Heart left ventricle (tissue), 13 donors: ENCODE measurements around the gene MACROH2A1.

Source experiments
- CTCF ChIP-seq, 12 donors: fragments of 200-600 bp; sonication (generic) in 4 of 12; IDR thresholded peaks; one replicate each; pipeline versions ENCODE4 v1.5.0 to v1.8.0; 2018 to 2022; ENCODE audit warnings: antibody characterized with exemption in 12 of 12, mild to moderate bottlenecking in 5 of 12
- POLR2A ChIP-seq, 2 donors: fragments of 450-650 bp; IDR thresholded peaks; one replicate each; pipeline ENCODE4 v1.6.1; 2017; ENCODE audit warnings: antibody characterized with exemption in 2 of 2, mild to moderate bottlenecking in 2 of 2, moderate library complexity in 2 of 2
- donor health status: ischemic (EF 13 %, LVEDD 7.1; RV severe dilation, severe dysfunction).
- donor health status: DM: no; HTN: yes; CAD: no.
- donor health status: DM: no; HTN: no; CAD: no.
- donor health status: ischemic (EF 25% LVEDD 6.9; RV normal size, moderate dysfunction).
- donor health status: ischemic (EF 25% LVEDD 5.7; RV mildly dilated, moderate dysfunction).
- donor health status: ischemic (EF 35%, LVEDD 5.7; RV mildly dilated, moderate dysfunction).
- donor health status: nonischemic (EF 11% LVEDD 7.7; RV severe dilation, severe dysfunction).
- donor health status: DM: yes; HTN: yes; CAD: no.
- donor health status: PGD.
- donor health status: ischemic (EF 29% LVEDD 5.4; RV normal size, mild dysfunction).
- donor health status: nonischemic (EF 23%, LVEDD 6.1; RV moderate dilation, normal function).

GRCh38 chr5:135308752-135309151, 90.3 kb downstream of the MACROH2A1 start:
- TF ChIP-seq CTCF (IDR thresholded peaks at IDR 0.05) (no peak), POLR2A (IDR thresholded peaks at IDR 0.05) (no peak)
